H9 (cell line): Measurements from ENCODE around the gene PRSS57. TPM values are rescaled to one million over a fixed set of nuclear protein-coding genes. Genes with fewer than 3 reads are reported as not detected.

Experiments
- DNase-seq: peaks from one replicate; pipeline ENCODE4 v3.0.0-alpha.2; 2017
- H2AFZ ChIP-seq: one replicate; pipeline ENCODE4 v1.6.1; 2013; ENCODE audit warnings: mild to moderate bottlenecking, low read length, control low read depth, moderate library complexity
- H2AK5ac ChIP-seq: 2 replicates; pipeline ENCODE4 v1.6.1; 2013; ENCODE audit warnings: low read length, control low read depth, mixed read lengths; ENCODE audit not compliant: insufficient read length
- H2BK120ac ChIP-seq: one replicate; pipeline ENCODE4 v1.6.1; 2013; ENCODE audit warnings: low read depth, mild to moderate bottlenecking, low read length, control low read depth, inconsistent platforms; ENCODE audit not compliant: poor library complexity, severe bottlenecking
- H2BK12ac ChIP-seq: 2 replicates; pipeline ENCODE4 v1.6.1; 2013; ENCODE audit warnings: low read length, control low read depth, mixed read lengths, low read depth; ENCODE audit not compliant: insufficient read length
- H2BK15ac ChIP-seq: 2 replicates; pipeline ENCODE4 v1.6.1; 2013; ENCODE audit warnings: low read depth, low read length, control low read depth
- H2BK20ac ChIP-seq: one replicate; pipeline ENCODE4 v1.6.1; 2013; ENCODE audit warnings: low read depth, mild to moderate bottlenecking, low read length, control low read depth, inconsistent platforms; ENCODE audit not compliant: poor library complexity, severe bottlenecking
- H2BK5ac ChIP-seq: 2 replicates; pipeline ENCODE4 v1.6.1; 2013; ENCODE audit warnings: low read length, control low read depth, mixed read lengths; ENCODE audit not compliant: insufficient read length
- H3K14ac ChIP-seq: 2 replicates; pipeline ENCODE4 v1.6.1; 2013; ENCODE audit warnings: low read length, control low read depth; ENCODE audit not compliant: insufficient read depth
- H3K18ac ChIP-seq: 2 replicates; pipeline ENCODE4 v1.6.1; 2013; ENCODE audit warnings: low read depth, mild to moderate bottlenecking, mixed read lengths, low read length, control low read depth; ENCODE audit not compliant: insufficient read length
- H3K23ac ChIP-seq: 2 replicates; pipeline ENCODE4 v1.6.1; 2013; ENCODE audit warnings: low read length, control low read depth, mixed read lengths, low read depth; ENCODE audit not compliant: insufficient read length
- H3K23me2 ChIP-seq: 2 replicates; pipeline ENCODE4 v1.6.1; 2013; ENCODE audit warnings: low read depth, mild to moderate bottlenecking, mixed read lengths, low read length, control low read depth; ENCODE audit not compliant: insufficient read length, poor library complexity, severe bottlenecking
- H3K27ac ChIP-seq: 2 replicates; pipeline ENCODE4 v1.5.1; 2013; ENCODE audit warnings: low read length, control low read depth, mixed read lengths, low read depth; ENCODE audit not compliant: insufficient read length
- H3K27me3 ChIP-seq: 2 replicates; pipeline ENCODE4 v1.6.1; 2013; ENCODE audit warnings: low read length, control low read depth, inconsistent platforms; ENCODE audit not compliant: insufficient read depth
- H3K4ac ChIP-seq: 2 replicates; pipeline ENCODE4 v1.6.1; 2013; ENCODE audit warnings: low read depth, mild to moderate bottlenecking, control low read depth, inconsistent platforms, low read length, moderate library complexity
- H3K4me1 ChIP-seq: 2 replicates; pipeline ENCODE4 v1.6.1; 2013; ENCODE audit warnings: low read length, control low read depth, inconsistent platforms; ENCODE audit not compliant: insufficient read depth
- H3K4me2 ChIP-seq: 2 replicates; pipeline ENCODE4 v1.6.1; 2013; ENCODE audit warnings: low read length, control low read depth, mixed read lengths; ENCODE audit not compliant: insufficient read length, insufficient read depth
- H3K56ac ChIP-seq: 2 replicates; pipeline ENCODE4 v1.6.1; 2013; ENCODE audit warnings: low read depth, mild to moderate bottlenecking, mixed read lengths, low read length, control low read depth; ENCODE audit not compliant: insufficient read length
- H3K79me1 ChIP-seq: 2 replicates; pipeline ENCODE4 v1.6.1; 2013; ENCODE audit warnings: low read depth, mild to moderate bottlenecking, moderate library complexity, low read length, control low read depth, inconsistent platforms; ENCODE audit not compliant: insufficient read depth, poor library complexity, severe bottlenecking
- H3K79me2 ChIP-seq: 2 replicates; pipeline ENCODE4 v1.6.1; 2013; ENCODE audit warnings: low read length, control low read depth, inconsistent platforms; ENCODE audit not compliant: insufficient read depth
- H3K9ac ChIP-seq: 2 replicates; pipeline ENCODE4 v1.6.1; 2013; ENCODE audit warnings: low read length, control low read depth, mixed read lengths; ENCODE audit not compliant: insufficient read length; ENCODE audit errors: extremely low read depth
- H3K9me3 ChIP-seq: one replicate; pipeline ENCODE4 v1.6.1; 2013; ENCODE audit warnings: low read depth, low read length, inconsistent platforms; ENCODE audit not compliant: control insufficient read depth
- H3T11ph ChIP-seq: one replicate; pipeline ENCODE4 v1.6.1; 2013; ENCODE audit warnings: mild to moderate bottlenecking, low read length, control low read depth, inconsistent platforms
- H4K20me1 ChIP-seq: one replicate; pipeline ENCODE4 v1.6.1; 2013; ENCODE audit not compliant: control insufficient read depth, insufficient read length, insufficient read depth
- H4K5ac ChIP-seq: 2 replicates; pipeline ENCODE4 v1.6.1; 2013; ENCODE audit warnings: low read depth, mild to moderate bottlenecking, mixed read lengths, low read length, control low read depth; ENCODE audit not compliant: insufficient read length
- H4K8ac ChIP-seq: replicated peaks from 2 replicates; pipeline ENCODE4 v1.6.1; 2013; ENCODE audit warnings: low read length, control low read depth, mixed read lengths, low read depth; ENCODE audit not compliant: insufficient read length
- H4K91ac ChIP-seq: 2 replicates; pipeline ENCODE4 v1.6.1; 2013; ENCODE audit warnings: low read depth, mild to moderate bottlenecking, moderate library complexity, mixed read lengths, low read length, control low read depth; ENCODE audit not compliant: insufficient read length
- H3K27ac Mint-ChIP-seq, 3 experiments: 2 replicates in 2 of 3; 3 replicates in 1 of 3; pipeline ENCODE4 v1.8.0; 2020 to 2021; ENCODE audit warnings: mixed read lengths in 3 of 3, mild to moderate bottlenecking in 1 of 3, moderate library complexity in 1 of 3
- H3K27me3 Mint-ChIP-seq: 2 replicates; pipeline ENCODE4 v1.8.0; 2021; ENCODE audit warnings: low read depth, mild to moderate bottlenecking, moderate library complexity, mixed read lengths
- H3K36me3 Mint-ChIP-seq, 3 experiments: 2 replicates in 2 of 3; 3 replicates in 1 of 3; pipeline ENCODE4 v1.8.0; 2020 to 2021; ENCODE audit warnings: low read depth in 3 of 3, mixed read lengths in 3 of 3; ENCODE audit not compliant: insufficient read depth in 1 of 3
- H3K4me1 Mint-ChIP-seq, 2 experiments: 2 replicates each; pipeline ENCODE4 v1.8.0; 2020; ENCODE audit warnings: mixed read lengths in 2 of 2
- H3K4me3 Mint-ChIP-seq, 2 experiments: 2 replicates in 1 of 2; 3 replicates in 1 of 2; pipeline ENCODE4 v1.8.0; 2020 to 2021; ENCODE audit warnings: mild to moderate bottlenecking in 2 of 2, mixed read lengths in 2 of 2, moderate library complexity in 1 of 2
- H3K9me3 Mint-ChIP-seq, 2 experiments: 2 replicates in 1 of 2; 3 replicates in 1 of 2; pipeline ENCODE4 v1.8.0; 2020; ENCODE audit warnings: mild to moderate bottlenecking in 2 of 2, mixed read lengths in 2 of 2, moderate library complexity in 1 of 2
- CTCF ChIP-seq: fragments of 200-600 bp; sonication (generic); conservative IDR thresholded peaks from 3 replicates; pipeline ENCODE4 v1.8.0; 2021; ENCODE audit warnings: antibody characterized with exemption, mild to moderate bottlenecking
- WGBS: extraction: QIAGEN DNeasy Blood & Tissue Kit; methylation state at CpG from one replicate; pipeline ENCODE4 v1.1.7; 2013; ENCODE audit warnings: missing lambda C conversion rate, low lambda C conversion rate, mixed read lengths; ENCODE audit not compliant: insufficient read length; ENCODE audit errors: extremely low coverage; 5-methylcytosine and 5-hydroxymethylcytosine counted together
- total RNA-seq: library from RNA; stranded (reverse); gene quantifications from 2 replicates; pipeline ENCODE4 v1.2.1, GENCODE V29; 2021

Gene PRSS57
- total RNA-seq, 1 experiment from 2014 or later: not detected

GRCh38 chr19:651991-652390 lies 43.3 kb downstream of the PRSS57 start:
- H3K18ac ChIP-seq: no peak overlapping the region
- no peak overlapping the region for H3K56ac ChIP-seq
- peaks cover 11% of the 10 kb centered on the region for H3K79me1 ChIP-seq
- Mint-ChIP-seq H3K9me3 (no peaks in the 10 kb centered on the region; a peak in 2 of 5 replicates), H3K27me3 (no peaks in the 10 kb centered on the region), H3K27ac (no peak overlapping the region), H3K4me1 (no peaks in the 10 kb centered on the region), H3K36me3 (peaks cover 7 to 26% (median 24%) of the 10 kb centered on the region in 3 experiments; a peak in 6 of 7 replicates), H3K4me3 (no peak overlapping the region)
- no peak overlapping the region for H3K27ac ChIP-seq
- H3K23ac ChIP-seq: no peak overlapping the region
- peaks cover 7% of the 10 kb centered on the region for H4K20me1 ChIP-seq
- DNase-seq: no peak
- no peak for TF ChIP-seq CTCF
- no peak overlapping the region for H2AFZ ChIP-seq
- no peaks in the 10 kb centered on the region for H3K4me1 ChIP-seq
- H2BK12ac ChIP-seq: no peak overlapping the region
- H3K4ac ChIP-seq: no peak overlapping the region
- H3T11ph ChIP-seq: no peak overlapping the region
- H3K4me2 ChIP-seq: no peak overlapping the region
- H3K23me2 ChIP-seq: no peaks in the 10 kb centered on the region
- no peak overlapping the region for H4K91ac ChIP-seq
- H4K8ac ChIP-seq: no peak overlapping the region
- no peaks in the 10 kb centered on the region for H3K9me3 ChIP-seq
- no peak overlapping the region for H4K5ac ChIP-seq
- no peak overlapping the region for H2BK20ac ChIP-seq
- H2BK15ac ChIP-seq: no peak overlapping the region
- H3K9ac ChIP-seq: no peak overlapping the region
- peaks cover 32% of the 10 kb centered on the region for H3K79me2 ChIP-seq
- no peak overlapping the region for H2BK5ac ChIP-seq
- no peak overlapping the region for H2AK5ac ChIP-seq
- no CpG with 5 or more reads among the region's 24 CpGs for WGBS
- H2BK120ac ChIP-seq: no peak overlapping the region
- H3K27me3 ChIP-seq: no peaks in the 10 kb centered on the region
- no peak overlapping the region for H3K14ac ChIP-seq
